ENCODE data around the gene ITPK1. TPM values are rescaled to one million over a fixed set of nuclear protein-coding genes. Genes with fewer than 3 reads are reported as not detected.
A peak's percentile ranks its signal among the peaks of the same experiment; 100 is the strongest.

ITPK1 gene
- total and polyA plus RNA-seq, 2 donors (not counting 3 experiments of a cell fraction or from before 2014, with no cell fraction given): 39.6 to 51.8 TPM

DNA sequence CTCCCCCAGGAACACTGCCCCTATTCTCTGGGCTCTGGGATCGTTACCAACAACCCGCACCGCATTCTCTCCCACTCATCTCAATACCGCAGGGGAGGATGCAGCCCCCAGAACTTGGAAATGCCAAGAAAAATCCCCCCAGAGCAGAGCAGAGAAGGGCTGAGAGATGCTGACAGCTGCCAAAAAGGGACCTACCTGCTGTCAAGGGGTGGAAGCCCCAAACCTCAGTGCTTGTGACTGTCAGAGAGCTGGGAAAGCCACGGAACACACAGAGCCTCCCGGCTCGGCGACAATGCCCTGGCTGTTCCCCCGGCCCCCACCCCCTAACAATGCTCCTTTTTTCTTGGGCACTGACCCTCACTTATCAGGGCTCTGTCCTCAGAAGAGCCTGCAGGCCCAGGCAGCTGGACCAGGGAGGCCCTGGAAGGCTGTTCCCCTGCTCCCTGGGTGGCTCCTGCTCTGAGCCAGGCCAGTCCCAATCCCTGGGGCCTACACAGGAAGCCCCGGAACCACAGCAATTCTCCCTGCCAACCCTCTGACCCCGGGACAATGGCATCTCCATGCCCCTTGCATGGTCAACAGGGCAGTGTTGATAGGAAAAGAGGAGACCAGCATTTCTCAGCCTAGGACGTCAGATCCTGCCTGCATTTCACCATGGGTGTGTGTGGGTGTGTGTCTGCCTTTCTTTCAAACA lies 78.9 kb downstream of the ITPK1 start:
- Histone ChIP-seq H3K4me2 (ENCODE audit: insufficient read depth, low read length) (no peak overlapping the region), H3K9me1 (replicated peaks; ENCODE audit: control insufficient read depth, extremely low read depth, insufficient read depth, low read length) (no peaks in the 10 kb centered on the region), H3K79me2 (ENCODE audit: control insufficient read depth, insufficient read depth, low read length) (no peaks in the 10 kb centered on the region), H2AFZ (ENCODE audit: low read depth, low read length) (no peak overlapping the region), H3K9ac (replicated peaks; ENCODE audit: extremely low read depth, insufficient read depth, low read length) (no peak overlapping the region), H3K4me1 (ENCODE audit: control insufficient read depth, extremely low read depth, insufficient read depth, low read length) (peaks cover 34% of the 10 kb centered on the region), H3K4me3 (replicated peaks in 1 of 3; ENCODE audit: insufficient read depth in 1 of 3, low read depth in 1 of 3, low read length in 3 of 3) (no peak overlapping the region), H3K9me3 (replicated peaks; ENCODE audit: control insufficient read depth, insufficient read depth, low read length) (no peaks in the 10 kb centered on the region), H4K20me1 (replicated peaks; ENCODE audit: control insufficient read depth, extremely low read depth, insufficient read depth, low read length) (no peaks in the 10 kb centered on the region), H3K27me3 (ENCODE audit: control insufficient read depth in 2 of 2, insufficient read depth in 2 of 2, low read length in 2 of 2) (no peaks in the 10 kb centered on the region), H3K36me3 (ENCODE audit: control insufficient read depth in 2 of 2, extremely low read depth in 1 of 2, insufficient read depth in 2 of 2, low read length in 2 of 2) (no peaks in the 10 kb centered on the region), H3K27ac (ENCODE audit: insufficient read depth, low read depth, low read length) (peak overlapping the region; percentile 15)
- FAIRE-seq: peak; percentile 62
- intact Hi-C loops (cut with micrococcal nuclease): no loop called here
- TF ChIP-seq MYC (IDR thresholded peaks at IDR 0.05; ENCODE audit: low read depth, low read length) (no peak), EZH2 (IDR thresholded peaks at IDR 0.05; ENCODE audit: borderline replicate concordance, low read depth, low read length, severe bottlenecking) (no peak), FOS (IDR thresholded peaks at IDR 0.05; ENCODE audit: borderline replicate concordance, insufficient read depth, low read length) (no peak), GATA2 (IDR thresholded peaks at IDR 0.05; ENCODE audit: insufficient read depth, insufficient read length, low read depth, low read length) (no peak), POLR2A (IDR thresholded peaks at IDR 0.05; ENCODE audit: low read depth, low read length) (no peak), POLR2AphosphoS5 (IDR thresholded peaks at IDR 0.05; ENCODE audit: insufficient read depth, low read depth, low read length) (no peak)
- TF ChIP-seq, protein P1, sequence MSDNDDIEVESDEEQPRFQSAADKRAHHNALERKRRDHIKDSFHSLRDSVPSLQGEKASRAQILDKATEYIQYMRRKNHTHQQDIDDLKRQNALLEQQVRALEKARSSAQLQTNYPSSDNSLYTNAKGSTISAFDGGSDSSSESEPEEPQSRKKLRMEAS (IDR thresholded peaks at IDR 0.05; ENCODE audit: insufficient read depth, insufficient read length): no peak
- DNase-seq (ENCODE audit: low read depth, low spot score): peak; percentile 27
- dilution Hi-C loops (cut with MboI; ENCODE audit: extremely low pct_ligation_motif_present, low sequenced_read_pairs): no loop called here
- POLR2A ChIA-PET: no interaction called here
- BruUV-seq (replicated peaks): no TSS peak
- CTCF ChIA-PET: interaction anchor here (1.7 kb wide), 1 partner anchor 76 kb away, joined by 6 read pairs; no protein-coding TSS in a partner anchor
